ENCODE data around the gene TOM1.

TOM1 gene

DNA sequence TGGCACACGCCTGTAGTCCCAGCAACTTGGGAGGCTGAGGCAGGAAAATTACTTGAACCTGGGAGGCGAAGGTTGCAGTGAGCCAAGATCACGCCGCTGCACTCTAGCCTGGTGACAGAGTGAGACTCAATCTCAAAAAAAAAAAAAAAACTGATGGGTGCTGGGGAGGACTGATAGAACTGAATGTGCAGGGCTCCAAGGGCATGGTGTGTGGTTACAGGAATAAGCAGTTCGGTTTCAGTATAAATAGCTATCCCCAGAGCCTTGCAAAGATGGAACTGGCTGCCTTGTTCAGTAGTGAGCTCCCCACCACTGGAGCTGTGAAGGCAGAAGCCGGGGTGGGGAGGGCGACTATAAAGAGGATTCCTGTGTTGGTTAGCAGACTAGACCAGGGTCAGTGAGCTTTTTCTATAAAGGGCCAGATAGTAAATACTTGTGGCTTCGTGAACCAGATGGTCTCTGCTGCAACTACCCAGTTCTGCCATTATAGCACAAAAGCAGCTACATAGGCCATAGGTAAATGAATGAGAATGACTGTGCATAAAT is 5.9 kb downstream of the TOM1 start:
- TF ChIP-seq TAF1 (IDR thresholded peaks at IDR 0.05; ENCODE audit: borderline replicate concordance, insufficient read depth, low read length) (no peak), SIN3A (IDR thresholded peaks at IDR 0.05; ENCODE audit: borderline replicate concordance, insufficient read depth, low read length) (no peak), FOXP2 (optimal IDR thresholded peaks at IDR 0.05; ENCODE audit: borderline replicate concordance, extremely low read depth, extremely low read length, insufficient read depth) (no peak), POLR2AphosphoS5 (IDR thresholded peaks at IDR 0.05; ENCODE audit: low read depth, low read length) (no peak)
- TF ChIP-seq, protein P1, sequence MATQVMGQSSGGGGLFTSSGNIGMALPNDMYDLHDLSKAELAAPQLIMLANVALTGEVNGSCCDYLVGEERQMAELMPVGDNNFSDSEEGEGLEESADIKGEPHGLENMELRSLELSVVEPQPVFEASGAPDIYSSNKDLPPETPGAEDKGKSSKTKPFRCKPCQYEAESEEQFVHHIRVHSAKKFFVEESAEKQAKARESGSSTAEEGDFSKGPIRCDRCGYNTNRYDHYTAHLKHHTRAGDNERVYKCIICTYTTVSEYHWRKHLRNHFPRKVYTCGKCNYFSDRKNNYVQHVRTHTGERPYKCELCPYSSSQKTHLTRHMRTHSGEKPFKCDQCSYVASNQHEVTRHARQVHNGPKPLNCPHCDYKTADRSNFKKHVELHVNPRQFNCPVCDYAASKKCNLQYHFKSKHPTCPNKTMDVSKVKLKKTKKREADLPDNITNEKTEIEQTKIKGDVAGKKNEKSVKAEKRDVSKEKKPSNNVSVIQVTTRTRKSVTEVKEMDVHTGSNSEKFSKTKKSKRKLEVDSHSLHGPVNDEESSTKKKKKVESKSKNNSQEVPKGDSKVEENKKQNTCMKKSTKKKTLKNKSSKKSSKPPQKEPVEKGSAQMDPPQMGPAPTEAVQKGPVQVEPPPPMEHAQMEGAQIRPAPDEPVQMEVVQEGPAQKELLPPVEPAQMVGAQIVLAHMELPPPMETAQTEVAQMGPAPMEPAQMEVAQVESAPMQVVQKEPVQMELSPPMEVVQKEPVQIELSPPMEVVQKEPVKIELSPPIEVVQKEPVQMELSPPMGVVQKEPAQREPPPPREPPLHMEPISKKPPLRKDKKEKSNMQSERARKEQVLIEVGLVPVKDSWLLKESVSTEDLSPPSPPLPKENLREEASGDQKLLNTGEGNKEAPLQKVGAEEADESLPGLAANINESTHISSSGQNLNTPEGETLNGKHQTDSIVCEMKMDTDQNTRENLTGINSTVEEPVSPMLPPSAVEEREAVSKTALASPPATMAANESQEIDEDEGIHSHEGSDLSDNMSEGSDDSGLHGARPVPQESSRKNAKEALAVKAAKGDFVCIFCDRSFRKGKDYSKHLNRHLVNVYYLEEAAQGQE (IDR thresholded peaks at IDR 0.05; ENCODE audit: insufficient read depth in 1 of 2, low read depth in 2 of 2, low read length in 2 of 2): no peak

DNA sequence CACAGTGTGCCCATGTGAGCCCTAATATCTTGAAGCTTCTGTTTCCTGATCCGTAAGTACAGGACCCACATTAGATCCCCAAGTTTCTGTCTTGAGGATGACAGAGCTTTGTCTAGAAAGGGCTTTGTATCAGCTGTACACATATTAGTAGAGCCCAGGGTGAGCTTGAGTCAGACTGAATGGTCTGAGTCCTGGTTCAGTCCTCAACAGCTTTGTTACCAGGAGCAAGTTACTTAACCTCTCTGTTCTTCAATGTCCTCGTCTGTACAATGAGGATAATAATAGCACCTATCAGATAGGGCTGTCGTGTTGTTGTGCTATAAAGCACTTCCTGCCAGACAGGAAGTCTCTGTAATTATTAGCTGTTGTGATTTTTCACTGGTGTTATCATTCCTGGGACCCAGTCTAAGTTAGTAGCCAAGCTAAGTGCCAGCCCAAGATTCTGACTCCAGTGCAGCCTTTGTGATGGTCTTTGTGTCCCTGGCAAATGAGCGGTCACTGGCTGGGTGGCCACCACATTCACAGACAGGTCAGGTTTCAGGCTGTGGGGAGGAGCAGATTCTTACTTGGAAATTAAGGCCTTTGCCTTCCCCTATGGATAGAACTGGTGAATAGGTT is 6.8 kb downstream of the TOM1 start:
- TF ChIP-seq FOXP2 (optimal IDR thresholded peaks at IDR 0.05; ENCODE audit: borderline replicate concordance, extremely low read depth, extremely low read length, insufficient read depth) (no peak), TAF1 (IDR thresholded peaks at IDR 0.05; ENCODE audit: borderline replicate concordance, insufficient read depth, low read length) (no peak), POLR2AphosphoS5 (IDR thresholded peaks at IDR 0.05; ENCODE audit: low read depth, low read length) (no peak), SIN3A (IDR thresholded peaks at IDR 0.05; ENCODE audit: borderline replicate concordance, insufficient read depth, low read length) (no peak)
- TF ChIP-seq, protein P1 (IDR thresholded peaks at IDR 0.05; ENCODE audit: insufficient read depth in 1 of 2, low read depth in 2 of 2, low read length in 2 of 2): no peak

DNA sequence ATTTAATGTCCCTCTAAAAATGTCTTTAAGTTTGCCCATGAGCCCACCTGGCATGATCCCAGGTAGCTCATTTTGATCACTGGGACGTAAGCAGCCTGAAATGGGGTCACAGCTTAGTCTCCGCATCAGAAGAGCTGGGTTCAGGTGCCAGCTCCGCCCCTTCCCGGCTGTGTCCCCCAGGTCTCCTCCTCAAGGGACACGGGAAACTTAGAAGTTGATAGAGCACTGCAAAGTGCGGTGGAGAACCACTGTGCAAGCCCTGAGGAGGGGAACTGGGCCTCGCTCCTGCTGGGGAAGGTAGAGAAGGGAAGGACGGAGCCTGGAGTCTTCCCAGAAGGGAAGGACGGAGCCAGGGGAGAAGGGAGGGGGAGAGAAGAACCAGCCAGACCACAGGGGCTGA is 7.7 kb downstream of the TOM1 start:
- TF ChIP-seq POLR2AphosphoS5 (IDR thresholded peaks at IDR 0.05; ENCODE audit: low read depth, low read length): no peak
- no peak for TF ChIP-seq SIN3A (IDR thresholded peaks at IDR 0.05; ENCODE audit: borderline replicate concordance, insufficient read depth, low read length)
- TF ChIP-seq TAF1 (IDR thresholded peaks at IDR 0.05; ENCODE audit: borderline replicate concordance, insufficient read depth, low read length): no peak
- TF ChIP-seq, protein P1 (IDR thresholded peaks at IDR 0.05; ENCODE audit: insufficient read depth in 1 of 2, low read depth in 2 of 2, low read length in 2 of 2): no peak
- TF ChIP-seq FOXP2 (optimal IDR thresholded peaks at IDR 0.05; ENCODE audit: borderline replicate concordance, extremely low read depth, extremely low read length, insufficient read depth): no peak

DNA sequence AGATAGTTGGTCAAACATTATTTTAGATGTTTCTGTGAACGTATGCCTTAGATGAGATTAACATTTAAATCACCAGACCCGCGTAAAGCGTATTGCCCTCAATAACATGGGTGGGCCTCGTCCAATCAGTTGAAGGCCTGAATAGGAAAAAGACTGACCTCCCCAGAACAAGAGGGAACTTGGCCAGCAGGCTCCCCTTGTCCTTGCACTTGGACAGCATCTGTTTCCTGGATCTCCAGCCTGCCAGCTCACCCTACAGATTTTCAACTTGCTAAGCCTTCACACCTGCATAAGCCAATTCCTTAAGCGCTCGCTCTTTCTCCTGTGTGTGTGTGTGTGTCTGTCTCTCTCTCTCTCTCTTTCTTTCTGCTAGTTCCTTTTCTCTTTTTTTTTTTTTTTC is 8.2 kb downstream of the TOM1 start:
- no peak for TF ChIP-seq TAF1 (IDR thresholded peaks at IDR 0.05; ENCODE audit: borderline replicate concordance, insufficient read depth, low read length)
- TF ChIP-seq, protein P1 (IDR thresholded peaks at IDR 0.05; ENCODE audit: insufficient read depth in 1 of 2, low read depth in 2 of 2, low read length in 2 of 2): no peak
- TF ChIP-seq FOXP2 (optimal IDR thresholded peaks at IDR 0.05; ENCODE audit: borderline replicate concordance, extremely low read depth, extremely low read length, insufficient read depth): no peak

All from PFSK-1 (cell line).